Measurements from ENCODE around the gene CYP2C18.
"Not testable (repeated sequence)": the region's sequence is repeated elsewhere in the genome, so short reads cannot be mapped to it uniquely, and the experiment has no call there.

- TF ChIP-seq CTCF (IDR thresholded peaks at IDR 0.05; ENCODE audit: borderline replicate concordance, extremely low read depth, low read length, poor library complexity, severe bottlenecking); EZH2 (IDR thresholded peaks at IDR 0.05; ENCODE audit: borderline replicate concordance, low read depth, low read length, severe bottlenecking): not testable (repeated sequence)
Measured at GRCh38 chr10:94682636-94683035, 893 bp upstream of the CYP2C18 start.

Measured in DND-41 (cell line).